Skeletal muscle cell (primary cell): ENCODE results near the gene SCG5.

Experiments used
- DNase-seq: peaks from one replicate; pipeline ENCODE4 v3.0.0-alpha.2; 2010; ENCODE audit warnings: low read depth
- H3K4me3 ChIP-seq: 2 replicates; pipeline ENCODE4 v1.5.1; 2011; ENCODE audit warnings: low read depth, mild to moderate bottlenecking, control low read depth, low read length, moderate library complexity

The SCG5 gene

GRCh38 chr15:32657198-32657883, 15.8 kb downstream of the SCG5 start:
- no peak overlapping the region for H3K4me3 ChIP-seq
- no peak for DNase-seq

GRCh38 chr15:32657941-32658340, 16.4 kb downstream of the SCG5 start:
- DNase-seq: no peak
- H3K4me3 ChIP-seq: no peak overlapping the region

- no peak overlapping the region for H3K4me3 ChIP-seq
- peak; percentile 68 for DNase-seq
These were observed 18.0 kb downstream of the SCG5 start for GRCh38 chr15:32659340-32660155.

GRCh38 chr15:32663671-32664070, 22.2 kb downstream of the SCG5 start:
- H3K4me3 ChIP-seq: no peak overlapping the region
- no peak for DNase-seq

- H3K4me3 ChIP-seq: no peak overlapping the region
- no peak for DNase-seq
These were observed 23.3 kb downstream of the SCG5 start for GRCh38 chr15:32664796-32665195.

- H3K4me3 ChIP-seq: no peak overlapping the region
- DNase-seq: no peak
These were observed 25.8 kb downstream of the SCG5 start for GRCh38 chr15:32667321-32667720.

GRCh38 chr15:32668942-32669341, 27.4 kb downstream of the SCG5 start:
- no peak for DNase-seq
- no peak overlapping the region for H3K4me3 ChIP-seq

- peak; percentile 37 for DNase-seq
- H3K4me3 ChIP-seq: no peak overlapping the region
These were observed 28.5 kb downstream of the SCG5 start for GRCh38 chr15:32669896-32670611.

GRCh38 chr15:32670623-32671022, 29.1 kb downstream of the SCG5 start:
- no peak overlapping the region for H3K4me3 ChIP-seq
- no peak for DNase-seq

- no peak for DNase-seq
These were observed 30.1 kb downstream of the SCG5 start for GRCh38 chr15:32671339-32672325.

GRCh38 chr15:32674681-32675080, 33.2 kb downstream of the SCG5 start:
- DNase-seq: no peak
- no peak overlapping the region for H3K4me3 ChIP-seq

More at GRCh38 chr15:32671339-32672325, 30.1 kb downstream of the SCG5 start:
- H3K4me3 ChIP-seq: no peak overlapping the region

- no peak overlapping the region for H3K4me3 ChIP-seq
- no peak for DNase-seq
These were observed 34.0 kb downstream of the SCG5 start for GRCh38 chr15:32675466-32675865.

- no peak overlapping the region for H3K4me3 ChIP-seq
These were observed 34.7 kb downstream of the SCG5 start for GRCh38 chr15:32676169-32676568.

GRCh38 chr15:32677238-32677750, 35.8 kb downstream of the SCG5 start:
- no peak overlapping the region for H3K4me3 ChIP-seq
- no peak for DNase-seq

More at GRCh38 chr15:32676169-32676568, 34.7 kb downstream of the SCG5 start:
- DNase-seq: no peak

- no peak overlapping the region for H3K4me3 ChIP-seq
- DNase-seq: no peak
These were observed 37.8 kb downstream of the SCG5 start for GRCh38 chr15:32679298-32679690.

GRCh38 chr15:32682569-32682968, 41.1 kb downstream of the SCG5 start:
- peak; percentile 85 for DNase-seq
- H3K4me3 ChIP-seq: no peak overlapping the region

- H3K4me3 ChIP-seq: no peak overlapping the region
- DNase-seq: no peak
These were observed 41.6 kb downstream of the SCG5 start for GRCh38 chr15:32682977-32683630.

- H3K4me3 ChIP-seq: no peak overlapping the region
- DNase-seq: peak; percentile 94
These were observed 42.5 kb downstream of the SCG5 start for GRCh38 chr15:32683906-32684584.
